Neuronal stem cell (in vitro differentiated cells): ENCODE data around the gene E4F1.

Experiments used
- DNase-seq: peaks from one replicate; pipeline ENCODE4 v3.0.0-alpha.2; 2013; ENCODE audit warnings: low spot score
- H2AFZ ChIP-seq: one replicate; pipeline ENCODE4 v1.6.1; 2013; ENCODE audit warnings: mild to moderate bottlenecking, low read length, inconsistent platforms
- H2AK5ac ChIP-seq: 2 replicates; pipeline ENCODE4 v1.6.1; 2013; ENCODE audit warnings: low read depth, mild to moderate bottlenecking, inconsistent platforms, low read length, moderate library complexity, mixed read lengths
- H2BK120ac ChIP-seq: 2 replicates; pipeline ENCODE4 v1.6.1; 2013; ENCODE audit warnings: low read depth, mild to moderate bottlenecking, inconsistent platforms, low read length, moderate library complexity, mixed read lengths
- H2BK12ac ChIP-seq: one replicate; pipeline ENCODE4 v1.6.1; 2013; ENCODE audit warnings: low read length, inconsistent platforms
- H2BK15ac ChIP-seq: 2 replicates; pipeline ENCODE4 v1.6.1; 2013; ENCODE audit warnings: mild to moderate bottlenecking, low read length, inconsistent platforms, mixed read lengths
- H2BK5ac ChIP-seq: one replicate; pipeline ENCODE4 v1.6.1; 2013; ENCODE audit warnings: inconsistent platforms, mild to moderate bottlenecking, low read length, moderate library complexity
- H3K14ac ChIP-seq: one replicate; pipeline ENCODE4 v1.6.1; 2013; ENCODE audit warnings: low read length, inconsistent platforms
- H3K18ac ChIP-seq: 2 replicates; pipeline ENCODE4 v1.6.1; 2013; ENCODE audit warnings: low read length, inconsistent platforms
- H3K23ac ChIP-seq: 2 replicates; pipeline ENCODE4 v1.6.1; 2013; ENCODE audit warnings: low read depth, mild to moderate bottlenecking, mixed read lengths, low read length, inconsistent platforms; ENCODE audit not compliant: poor library complexity
- H3K27ac ChIP-seq: replicated peaks from 3 replicates; pipeline ENCODE4 v1.5.1; 2013; ENCODE audit warnings: low read length, inconsistent platforms
- H3K27me3 ChIP-seq, 3 experiments: 2 replicates each; pipeline ENCODE4 v1.6.1; 2013; ENCODE audit warnings: low read length in 3 of 3, mild to moderate bottlenecking in 2 of 3, inconsistent platforms in 1 of 3, low read depth in 1 of 3, mixed read lengths in 1 of 3, moderate library complexity in 1 of 3; ENCODE audit not compliant: control insufficient read depth in 3 of 3, insufficient read depth in 3 of 3
- H3K36me3 ChIP-seq, 2 donors: replicated peaks in 1 of 2; 2 replicates each; pipeline ENCODE4 v1.6.1; 2013; ENCODE audit warnings: low read length in 2 of 2; ENCODE audit not compliant: control insufficient read depth in 2 of 2, insufficient read depth in 2 of 2
- H3K4ac ChIP-seq: 2 replicates; pipeline ENCODE4 v1.6.1; 2013; ENCODE audit warnings: inconsistent platforms, mild to moderate bottlenecking, low read length, moderate library complexity
- H3K4me1 ChIP-seq, 2 donors: 1 replicate in 1 of 2; 2 replicates in 1 of 2; pipeline ENCODE4 v1.6.1; 2013; ENCODE audit warnings: low read length in 2 of 2, low read depth in 1 of 2; ENCODE audit not compliant: control insufficient read depth in 2 of 2, insufficient read depth in 1 of 2
- H3K4me2 ChIP-seq: one replicate; pipeline ENCODE4 v1.6.1; 2013; ENCODE audit warnings: mild to moderate bottlenecking, low read length, inconsistent platforms; ENCODE audit not compliant: insufficient read depth, poor library complexity, severe bottlenecking
- H3K4me3 ChIP-seq, 2 donors: 2 replicates each; pipeline ENCODE4 v1.5.1; 2013; ENCODE audit warnings: low read length in 2 of 2, mild to moderate bottlenecking in 2 of 2, inconsistent platforms in 1 of 2, moderate library complexity in 1 of 2
- H3K79me1 ChIP-seq: one replicate; pipeline ENCODE4 v1.6.1; 2013; ENCODE audit warnings: low read depth, mild to moderate bottlenecking, inconsistent platforms, low read length, moderate library complexity
- H3K9ac ChIP-seq: one replicate; pipeline ENCODE4 v1.6.1; 2013; ENCODE audit warnings: mild to moderate bottlenecking, low read depth, low read length, inconsistent platforms; ENCODE audit not compliant: poor library complexity
- H3K9me3 ChIP-seq, 2 donors: replicated peaks in 1 of 2; 2 replicates each; pipeline versions ENCODE3 to v1.6.1; 2013; ENCODE audit warnings: low read length in 2 of 2, mild to moderate bottlenecking in 2 of 2, inconsistent platforms in 1 of 2, low read depth in 1 of 2, mixed read lengths in 1 of 2, moderate library complexity in 1 of 2; ENCODE audit not compliant: control insufficient read depth in 2 of 2, insufficient read depth in 1 of 2
- H4K8ac ChIP-seq: one replicate; pipeline ENCODE4 v1.6.1; 2013; ENCODE audit warnings: low read depth, mild to moderate bottlenecking, inconsistent platforms, low read length, moderate library complexity
- H4K91ac ChIP-seq: one replicate; pipeline ENCODE4 v1.6.1; 2013; ENCODE audit warnings: low read length, low read depth, mild to moderate bottlenecking, inconsistent platforms; ENCODE audit not compliant: poor library complexity
- WGBS, 2 donors: extraction: QIAGEN DNeasy Blood & Tissue Kit; methylation state at CpG; one replicate each; pipeline ENCODE4 v1.1.7; 2013; ENCODE audit warnings: missing lambda C conversion rate in 2 of 2, mixed read lengths in 1 of 2; ENCODE audit not compliant: insufficient read length in 2 of 2, insufficient replicate concordance in 1 of 2; ENCODE audit errors: extremely low coverage in 2 of 2; 5-methylcytosine and 5-hydroxymethylcytosine counted together

E4F1 gene

DNA sequence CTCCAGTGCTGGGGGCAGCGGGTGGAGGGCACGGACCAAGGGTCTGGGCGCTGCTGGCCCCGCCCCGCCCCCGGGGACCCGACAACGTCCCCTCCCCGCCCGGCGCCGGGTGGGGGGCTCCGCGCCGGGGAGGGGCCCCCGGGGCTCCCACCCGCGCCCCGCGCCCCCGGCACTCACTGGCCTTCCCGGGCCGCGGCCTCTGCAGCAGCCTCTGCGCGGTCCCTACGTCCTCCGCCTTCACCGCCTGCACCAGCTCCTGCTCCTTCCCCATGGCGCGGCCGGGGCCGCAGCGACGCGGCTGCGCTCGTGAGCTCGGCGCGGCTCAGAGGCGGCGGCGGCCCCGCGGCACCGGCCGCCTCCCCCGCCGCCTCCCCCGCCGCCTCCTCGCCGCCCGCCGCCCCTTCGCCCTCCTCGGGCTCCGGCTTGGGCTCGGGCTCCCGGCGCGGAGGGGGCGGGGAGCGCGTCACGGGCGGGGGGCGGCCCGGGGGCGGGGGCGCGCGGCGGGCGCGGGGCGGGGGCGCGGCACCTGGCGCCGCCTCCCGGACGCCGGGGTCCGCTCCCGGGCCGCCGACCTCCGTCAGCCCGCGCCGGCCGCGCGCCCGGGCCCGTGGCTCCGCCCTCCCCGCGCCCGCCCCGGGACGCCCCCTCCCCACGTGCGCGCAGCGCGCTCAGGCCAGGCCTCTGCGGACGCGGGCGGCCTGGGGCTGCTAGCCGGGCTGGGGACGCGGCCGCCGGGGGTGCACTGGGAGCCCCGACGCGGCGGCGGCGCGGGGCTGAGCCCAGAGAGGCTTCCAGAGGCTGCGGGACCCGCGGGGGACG lies 27.0 kb upstream of the E4F1 start, which contains the start of gene CASKIN1:
TSS of gene CASKIN1 (minus strand) at position 444 of the 819 bp plus-strand sequence. CDS start at position 271, 173 bp downstream.
- Histone ChIP-seq H3K4me2 (peak within 1 kb of the TSS; percentile 88), H4K8ac (no peak within 1 kb of the TSS), H3K79me1 (no peaks in the 10 kb centered on the region), H2BK120ac (peak within 1 kb of the TSS; percentile 74), H2AK5ac (peak within 1 kb of the TSS; percentile 99), H3K4me1 (peaks cover 10 to 23% of the 10 kb centered on the region in 2 donors), H2BK5ac (peak within 1 kb of the TSS; percentile 80), H3K14ac (peak within 1 kb of the TSS; percentile 38), H4K91ac (no peak within 1 kb of the TSS), H3K9me3 (peaks cover 0 to 6% of the 10 kb centered on the region in 2 donors), H3K4ac (peak within 1 kb of the TSS; percentile 37), H3K23ac (peak within 1 kb of the TSS; percentile 87), H3K4me3 (peak within 1 kb of the TSS; percentile 58 to 93), H3K9ac (peak within 1 kb of the TSS; percentile 84), H2AFZ (peak within 1 kb of the TSS; percentile 91), H3K18ac (peak within 1 kb of the TSS; percentile 91), H3K27me3 (peaks cover 2 to 30% (median 23%) of the 10 kb centered on the region in 3 experiments), H3K36me3 (no peaks in the 10 kb centered on the region), H3K27ac (no peak within 1 kb of the TSS), H2BK15ac (peak within 1 kb of the TSS; percentile 88), H2BK12ac (peak within 1 kb of the TSS; percentile 86)
- peak; percentile 56 for DNase-seq
- no CpG with 5 or more reads among the region's 129 CpGs for WGBS, 2 donors

DNA sequence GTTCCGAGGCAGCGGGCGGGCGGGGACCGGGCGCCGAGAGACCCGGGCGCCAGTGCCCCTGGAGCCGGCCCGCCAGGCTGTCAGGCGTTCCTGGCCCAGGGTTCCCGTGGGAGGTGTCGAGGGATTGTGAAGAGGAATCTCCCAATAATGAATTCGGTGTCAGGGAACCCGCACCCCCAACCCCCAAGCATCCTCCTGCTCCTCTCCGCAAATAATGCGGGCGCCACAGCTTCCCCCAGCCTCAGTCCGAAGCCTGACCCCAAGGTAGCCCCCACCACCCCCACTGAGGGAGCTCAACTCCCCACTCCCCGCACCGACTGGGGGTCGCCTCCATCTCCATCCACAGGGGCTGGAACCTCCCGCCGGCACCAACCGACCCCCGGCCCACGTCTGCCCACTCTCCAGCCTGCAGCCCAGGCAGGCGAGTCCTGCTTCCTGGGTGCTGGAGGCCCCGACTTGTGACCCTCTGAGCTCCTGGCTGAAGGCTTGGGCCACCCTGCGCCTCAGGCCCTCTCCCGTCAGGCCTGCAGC lies 26.3 kb upstream of the E4F1 start:
- peaks cover 2 to 30% (median 23%) of the 10 kb centered on the region in 3 experiments for H3K27me3 ChIP-seq
- H2AK5ac ChIP-seq: peak overlapping the region; percentile 99
- peak overlapping the region; percentile 73 for H3K4me2 ChIP-seq
- peaks cover 0 to 6% of the 10 kb centered on the region in 2 donors for H3K9me3 ChIP-seq
- H3K18ac ChIP-seq: peak overlapping the region; percentile 91
- H2BK15ac ChIP-seq: peak overlapping the region; percentile 88
- no peak overlapping the region for H4K8ac ChIP-seq
- no CpG with 5 or more reads among the region's 32 CpGs for WGBS, 2 donors
- no peak overlapping the region for H4K91ac ChIP-seq
- H3K4ac ChIP-seq: no peak overlapping the region
- H3K4me3 ChIP-seq: peak overlapping the region; percentile 38 to 75
- no peak overlapping the region for H2BK12ac ChIP-seq
- H3K4me1 ChIP-seq: peaks cover 10 to 23% of the 10 kb centered on the region in 2 donors
- H3K23ac ChIP-seq: no peak overlapping the region
- H2AFZ ChIP-seq: peak overlapping the region; percentile 91
- peak overlapping the region; percentile 27 for H2BK5ac ChIP-seq
- no peak for DNase-seq
- H2BK120ac ChIP-seq: peak overlapping the region; percentile 74
- H3K36me3 ChIP-seq: no peaks in the 10 kb centered on the region
- H3K79me1 ChIP-seq: no peaks in the 10 kb centered on the region
- H3K9ac ChIP-seq: no peak overlapping the region
- no peak overlapping the region for H3K27ac ChIP-seq
- no peak overlapping the region for H3K14ac ChIP-seq

DNA sequence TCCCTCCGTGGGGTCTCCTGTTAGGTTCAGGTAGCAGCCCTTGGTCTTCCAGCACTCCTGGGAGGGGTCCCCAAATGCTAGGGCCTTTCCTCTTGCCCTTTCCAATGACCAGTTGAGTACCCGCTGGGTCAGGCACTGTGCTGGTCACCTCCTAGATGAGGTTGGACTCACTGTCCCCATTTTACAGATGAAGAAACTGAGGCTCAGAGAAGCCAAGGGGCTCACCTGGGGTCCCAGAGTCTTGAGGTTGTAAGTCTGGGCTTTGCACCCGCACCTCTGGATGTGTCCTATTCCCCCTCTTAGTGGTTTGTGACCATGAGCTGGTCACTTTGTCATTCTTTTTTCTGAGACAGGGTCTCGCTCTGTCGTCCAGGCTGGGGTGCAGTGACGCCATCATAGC lies 25.6 kb upstream of the E4F1 start:
- Histone ChIP-seq H2AK5ac (peak overlapping the region; percentile 99), H2BK5ac (peak overlapping the region; percentile 27), H2BK120ac (peak overlapping the region; percentile 74), H3K4ac (no peak overlapping the region), H3K4me1 (peaks cover 10 to 23% of the 10 kb centered on the region in 2 donors), H4K8ac (no peak overlapping the region), H4K91ac (no peak overlapping the region), H3K9ac (no peak overlapping the region), H3K18ac (peak overlapping the region; percentile 91), H3K27me3 (peaks cover 2 to 30% (median 23%) of the 10 kb centered on the region in 3 experiments), H3K4me2 (no peak overlapping the region), H3K9me3 (peaks cover 0 to 6% of the 10 kb centered on the region in 2 donors), H3K27ac (no peak overlapping the region), H3K23ac (peak overlapping the region; percentile 57), H3K14ac (no peak overlapping the region), H3K79me1 (no peaks in the 10 kb centered on the region), H2BK12ac (no peak overlapping the region), H2AFZ (no peak overlapping the region), H3K36me3 (no peaks in the 10 kb centered on the region), H2BK15ac (peak overlapping the region; percentile 88), H3K4me3 (no peak overlapping the region)
- DNase-seq: no peak
- no CpG with 5 or more reads among the region's 6 CpGs for WGBS, 2 donors

DNA sequence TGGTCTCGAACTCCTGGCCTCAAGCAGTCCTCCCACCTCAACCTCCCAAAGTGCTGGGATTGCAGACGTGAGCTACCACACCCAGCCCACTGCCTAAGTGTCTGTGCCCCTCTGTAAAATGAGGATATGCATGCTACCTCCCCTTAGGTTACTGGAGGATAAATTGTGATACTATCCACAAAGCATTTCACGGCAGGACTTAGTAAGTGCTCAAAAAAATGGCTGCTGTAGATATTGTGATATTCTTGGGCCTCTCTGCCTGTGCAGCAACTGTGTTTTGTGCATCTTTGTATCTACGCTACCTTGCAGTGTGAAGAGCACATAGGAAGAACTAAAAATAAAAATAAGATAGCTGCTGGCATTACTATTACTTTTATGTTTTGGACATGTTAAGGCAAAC lies 25.1 kb upstream of the E4F1 start:
- Histone ChIP-seq H3K23ac (no peak overlapping the region), H3K4me2 (no peak overlapping the region), H3K36me3 (no peaks in the 10 kb centered on the region), H3K27me3 (peaks cover 2 to 30% (median 23%) of the 10 kb centered on the region in 3 experiments), H3K27ac (no peak overlapping the region), H4K91ac (no peak overlapping the region), H3K4me3 (no peak overlapping the region), H2AK5ac (no peak overlapping the region), H3K9ac (no peak overlapping the region), H3K9me3 (peaks cover 0 to 6% of the 10 kb centered on the region in 2 donors), H4K8ac (no peak overlapping the region), H3K4me1 (peaks cover 10 to 23% of the 10 kb centered on the region in 2 donors), H3K14ac (no peak overlapping the region), H2BK120ac (no peak overlapping the region), H2AFZ (no peak overlapping the region), H2BK15ac (no peak overlapping the region), H3K4ac (no peak overlapping the region), H3K18ac (no peak overlapping the region), H2BK5ac (no peak overlapping the region), H2BK12ac (no peak overlapping the region), H3K79me1 (no peaks in the 10 kb centered on the region)
- no CpG with 5 or more reads among the region's 4 CpGs for WGBS, 2 donors
- no peak for DNase-seq
